ENCODE measurements around the gene VAV3. TPM values are rescaled to one million over a fixed set of nuclear protein-coding genes. Genes with fewer than 3 reads are reported as not detected.
"Not testable (repeated sequence)": the region's sequence is repeated elsewhere in the genome, so short reads cannot be mapped to it uniquely, and the experiment has no call there.

VAV3 gene
- total and polyA plus RNA-seq, 10 of the 15 experiments (the other 5 are each of a cell fraction or from before 2014, with no cell fraction given): 0.84 to 5.5 (median 3.4) TPM

GRCh38 chr1:107702946-107703571 lies 261.9 kb downstream of the VAV3 start:
- no peak for FAIRE-seq
- BruUV-seq (replicated peaks): no TSS peak
- no peak for DNase-seq (ENCODE audit: low read depth, low spot score)
- SMC1A ChIA-PET (ENCODE audit: uncharacterized antibody, unreplicated experiment): interaction anchor here (0.8 to 1.4 kb wide), 3 partner anchors 23 to 74 kb away, joined by 4 read pairs; no protein-coding TSS in a partner anchor
- RAD21 ChIA-PET (ENCODE audit: unreplicated experiment): no interaction called here
- ATAC-seq: no peak
- H4K20me1 ChIP-seq (ENCODE audit: control insufficient read depth, insufficient read depth): no peaks in the 10 kb centered on the region
- in situ Hi-C loops (cut with MboI): no loop called here
- 55% methylated on average over 4 of the region's 4 CpGs for WGBS (ENCODE audit: insufficient coverage, insufficient replicate concordance, low lambda C conversion rate, missing lambda C conversion rate)
- intact Hi-C loops (cut with micrococcal nuclease; ENCODE audit: unreplicated experiment): no loop called here
- CTCF ChIA-PET: interaction anchor here (0.6 kb wide), 1 partner anchor 800 kb away, joined by 5 read pairs; no protein-coding TSS in a partner anchor
- POLR2A ChIA-PET: no interaction called here
- TF ChIP-seq IRF3 (IDR thresholded peaks at IDR 0.05): no peak
- TF ChIP-seq SMARCA5 (IDR thresholded peaks at IDR 0.05): no peak
- no peak for TF ChIP-seq IRF4 (IDR thresholded peaks at IDR 0.05; ENCODE audit: low read depth, low read length)
- no peak for TF ChIP-seq MTA2 (IDR thresholded peaks at IDR 0.05; ENCODE audit: low read depth)
- no peak for TF ChIP-seq ASH2L (IDR thresholded peaks at IDR 0.05; ENCODE audit: borderline replicate concordance, low read depth)
- no peak for TF ChIP-seq EED (IDR thresholded peaks at IDR 0.05; ENCODE audit: low read depth)
- TF ChIP-seq STAT3 (IDR thresholded peaks at IDR 0.05; ENCODE audit: low read depth, low read length): no peak
- TF ChIP-seq YBX1 (IDR thresholded peaks at IDR 0.05): no peak
- no peak for TF ChIP-seq ZNF274 (IDR thresholded peaks at IDR 0.05; ENCODE audit: insufficient read depth, insufficient read length)
- no peak for TF ChIP-seq PBX3 (IDR thresholded peaks at IDR 0.05; ENCODE audit: insufficient replicate concordance, low read depth, low read length)
- H3K79me2 ChIP-seq (ENCODE audit: control insufficient read depth, insufficient read depth, low read length): no peaks in the 10 kb centered on the region
- no peak overlapping the region for H3K4me3 ChIP-seq
- H3K27ac ChIP-seq (ENCODE audit: control insufficient read depth, insufficient read depth): no peak overlapping the region
- H3K36me3 ChIP-seq (ENCODE audit: control insufficient read depth in 2 of 2, insufficient read depth in 2 of 2, low read length in 1 of 2): no peaks in the 10 kb centered on the region
- H3K4me2 ChIP-seq (ENCODE audit: control insufficient read depth, insufficient read depth): no peak overlapping the region
- H2AFZ ChIP-seq (ENCODE audit: control insufficient read depth, low read depth, low read length): no peak overlapping the region
- H3K9ac ChIP-seq (ENCODE audit: control insufficient read depth, insufficient read depth, low read length): no peak overlapping the region
- H3K9me3 ChIP-seq (replicated peaks; ENCODE audit: control insufficient read depth, insufficient read depth, low read length): no peaks in the 10 kb centered on the region
- H3K4me1 ChIP-seq (ENCODE audit: control insufficient read depth, insufficient read depth, low read length): no peaks in the 10 kb centered on the region
- no peaks in the 10 kb centered on the region for H3K27me3 ChIP-seq (replicated peaks in 1 of 2; ENCODE audit: control insufficient read depth in 2 of 2, insufficient read depth in 2 of 2, low read length in 1 of 2)

- H3K36me3 ChIP-seq (ENCODE audit: control insufficient read depth in 2 of 2, insufficient read depth in 2 of 2, low read length in 1 of 2); H4K20me1 ChIP-seq (ENCODE audit: control insufficient read depth, insufficient read depth); H3K9me3 ChIP-seq (replicated peaks; ENCODE audit: control insufficient read depth, insufficient read depth, low read length); POLR2A ChIA-PET; FAIRE-seq; H3K27ac ChIP-seq (ENCODE audit: control insufficient read depth, insufficient read depth); CTCF ChIA-PET; H3K9ac ChIP-seq (ENCODE audit: control insufficient read depth, insufficient read depth, low read length); H3K79me2 ChIP-seq (ENCODE audit: control insufficient read depth, insufficient read depth, low read length); H3K4me1 ChIP-seq (ENCODE audit: control insufficient read depth, insufficient read depth, low read length); ATAC-seq; H3K27me3 ChIP-seq (replicated peaks in 1 of 2; ENCODE audit: control insufficient read depth in 2 of 2, insufficient read depth in 2 of 2, low read length in 1 of 2); SMC1A ChIA-PET (ENCODE audit: uncharacterized antibody, unreplicated experiment); H2AFZ ChIP-seq (ENCODE audit: control insufficient read depth, low read depth, low read length); H3K4me2 ChIP-seq (ENCODE audit: control insufficient read depth, insufficient read depth); BruUV-seq (replicated peaks); DNase-seq (ENCODE audit: low read depth, low spot score); H3K4me3 ChIP-seq; intact Hi-C loops (cut with micrococcal nuclease; ENCODE audit: unreplicated experiment); in situ Hi-C loops (cut with MboI); RAD21 ChIA-PET (ENCODE audit: unreplicated experiment): not testable (repeated sequence)
- 41% methylated on average over 3 of the region's 3 CpGs for WGBS (ENCODE audit: insufficient coverage, insufficient replicate concordance, low lambda C conversion rate, missing lambda C conversion rate)
Observed at GRCh38 chr1:107700651-107701050, 264.3 kb downstream of the VAV3 start.

Data from GM12878 (cell line).